Upper lobe of left lung (tissue), 6 donors: ENCODE data around the gene ARFRP1. TPM values are rescaled to one million over a fixed set of nuclear protein-coding genes. Genes with fewer than 3 reads are reported as not detected.

Experiments
- ATAC-seq, 2 donors: fragments of 200-7000 bp; cut with Tn5 transposase; one replicate each; pipeline ENCODE4 v1.9.1; 2022; ENCODE audit warnings: mild to moderate bottlenecking in 2 of 2, moderate library complexity in 2 of 2; ENCODE audit not compliant: low FRiP score in 2 of 2
- DNase-seq, 2 donors: peaks; one replicate each; pipeline ENCODE4 v3.0.0-alpha.2; 2019 to 2020
- H3K27ac ChIP-seq, 4 donors: fragments of 200-600 bp; sonication (generic); one replicate each; pipeline ENCODE4 v1.5.1; 2016 to 2019
- H3K27me3 ChIP-seq, 4 donors: fragments of 200-600 bp; sonication (generic); one replicate each; pipeline ENCODE4 v1.5.1; 2017 to 2019
- H3K36me3 ChIP-seq, 4 donors: fragments of 200-600 bp; sonication (generic); one replicate each; pipeline ENCODE4 v1.5.1; 2016 to 2019
- H3K4me1 ChIP-seq, 4 donors: fragments of 200-600 bp; sonication (generic); one replicate each; pipeline ENCODE4 v1.5.1; 2018 to 2019
- H3K4me3 ChIP-seq, 4 donors: fragments of 200-600 bp; sonication (generic); one replicate each; pipeline ENCODE4 v1.5.1; 2017 to 2019; ENCODE audit warnings: mild to moderate bottlenecking in 2 of 4, moderate library complexity in 1 of 4
- H3K9me3 ChIP-seq, 4 donors: fragments of 200-600 bp; sonication (generic); one replicate each; pipeline ENCODE4 v1.5.1; 2018 to 2019
- CTCF ChIP-seq, 6 experiments: fragments of 450-650 bp in 4 of 6; fragments of 200-600 bp in 2 of 6; sonication (generic) in 2 of 6; IDR thresholded peaks; one replicate each; pipeline ENCODE4 v1.5.1; 2016 to 2019; ENCODE audit warnings: antibody characterized with exemption in 6 of 6
- EP300 ChIP-seq, 4 donors: sonication (generic); formaldehyde crosslinking; IDR thresholded peaks; one replicate each; pipeline ENCODE4 v1.5.1; 2017; ENCODE audit warnings: antibody characterized with exemption in 4 of 4, control low read depth in 2 of 4
- POLR2A ChIP-seq, 4 donors: fragments of 450-650 bp; IDR thresholded peaks; one replicate each; pipeline ENCODE4 v1.5.1; 2016 to 2017; ENCODE audit warnings: antibody characterized with exemption in 4 of 4, mild to moderate bottlenecking in 2 of 4
- POLR2AphosphoS5 ChIP-seq, 2 donors: sonication (generic); formaldehyde crosslinking; IDR thresholded peaks; one replicate each; pipeline ENCODE4 v1.5.1; 2017; ENCODE audit warnings: antibody characterized with exemption in 2 of 2
- WGBS, 2 donors: methylation state at CpG; one replicate each; pipeline ENCODE4 v1.1.5; 2017 to 2018; 5-methylcytosine and 5-hydroxymethylcytosine counted together
- total RNA-seq, 6 donors: library from RNA; depleted of rRNA in 4 of 6; stranded (reverse); fragments of >200 nt in 4 of 6; gene quantifications; one replicate each; pipeline versions ENCODE4 v1.1.0 to v1.2.1, GENCODE V29; 2016 to 2021
- donor health status: DM: no; HTN: no; CAD: no; lungs with moderate emphysema.
- donor health status: DM: no; HTN: yes; CAD: no; lungs with severe emphysema.

ARFRP1 gene
- total RNA-seq, 6 donors from 2014 or later, result 26.8 to 56.4 (median 46.3) TPM

GRCh38 chr20:63749597-63750508 lies 42.1 kb upstream of the ARFRP1 start:
- Histone ChIP-seq H3K9me3 (no peaks in the 10 kb centered on the region), H3K36me3 (peaks cover 0 to 39% (median 13%) of the 10 kb centered on the region in 4 donors), H3K27me3 (no peaks in the 10 kb centered on the region), H3K4me3 (no peak overlapping the region), H3K27ac (no peak overlapping the region), H3K4me1 (no peaks in the 10 kb centered on the region)
- 81 to 85% methylated on average over 14 to 15 of the region's 16 CpGs for WGBS, 2 donors
- ATAC-seq, result no peak
- no peak for TF ChIP-seq POLR2A (IDR thresholded peaks at IDR 0.05)
- TF ChIP-seq EP300 (IDR thresholded peaks at IDR 0.05), result no peak
- TF ChIP-seq CTCF (IDR thresholded peaks at IDR 0.05), result no peak
- no peak for TF ChIP-seq POLR2AphosphoS5 (IDR thresholded peaks at IDR 0.05)
- DNase-seq, result no peak

- H3K4me1 ChIP-seq, result no peaks in the 10 kb centered on the region
- no peak for TF ChIP-seq EP300 (IDR thresholded peaks at IDR 0.05)
- no peak for TF ChIP-seq CTCF (IDR thresholded peaks at IDR 0.05)
- TF ChIP-seq POLR2AphosphoS5 (IDR thresholded peaks at IDR 0.05), result no peak
- no peak for TF ChIP-seq POLR2A (IDR thresholded peaks at IDR 0.05)
- ATAC-seq (no peak), DNase-seq (no peak)
- peaks cover 0 to 46% (median 15%) of the 10 kb centered on the region in 4 donors for H3K36me3 ChIP-seq
- WGBS, 2 donors, result 92 to 95% methylated on average over 9 to 11 of the region's 11 CpGs
- H3K27ac ChIP-seq, result no peak overlapping the region
- H3K27me3 ChIP-seq, result no peaks in the 10 kb centered on the region
- H3K9me3 ChIP-seq, result no peaks in the 10 kb centered on the region
- no peak overlapping the region for H3K4me3 ChIP-seq
Observed at GRCh38 chr20:63748934-63749270, 41.1 kb upstream of the ARFRP1 start.

GRCh38 chr20:63748070-63748933 lies 40.5 kb upstream of the ARFRP1 start:
- no peak for DNase-seq
- no peaks in the 10 kb centered on the region for H3K4me1 ChIP-seq
- ATAC-seq, result no peak
- 87 to 90% methylated on average over 9 to 15 of the region's 20 CpGs for WGBS, 2 donors
- no peak for TF ChIP-seq EP300 (IDR thresholded peaks at IDR 0.05)
- no peak for TF ChIP-seq POLR2A (IDR thresholded peaks at IDR 0.05)
- TF ChIP-seq POLR2AphosphoS5 (IDR thresholded peaks at IDR 0.05), result no peak
- TF ChIP-seq CTCF (IDR thresholded peaks at IDR 0.05), result no peak
- no peak overlapping the region for H3K4me3 ChIP-seq
- no peaks in the 10 kb centered on the region for H3K9me3 ChIP-seq
- H3K27ac ChIP-seq, result no peak overlapping the region
- no peaks in the 10 kb centered on the region for H3K27me3 ChIP-seq
- peaks cover 2 to 52% (median 20%) of the 10 kb centered on the region in 4 donors for H3K36me3 ChIP-seq

GRCh38 chr20:63747622-63748069 lies 39.9 kb upstream of the ARFRP1 start:
- 78 to 93% methylated on average over 6 to 8 of the region's 13 CpGs for WGBS, 2 donors
- Histone ChIP-seq H3K27ac (no peak overlapping the region), H3K9me3 (no peaks in the 10 kb centered on the region), H3K4me1 (no peaks in the 10 kb centered on the region), H3K27me3 (no peaks in the 10 kb centered on the region), H3K4me3 (no peak overlapping the region), H3K36me3 (peaks cover 7 to 56% (median 26%) of the 10 kb centered on the region in 4 donors)
- ATAC-seq (peak in 1 of 2 donors; percentile 13), DNase-seq (no peak)
- TF ChIP-seq POLR2A (IDR thresholded peaks at IDR 0.05), result no peak
- TF ChIP-seq POLR2AphosphoS5 (IDR thresholded peaks at IDR 0.05), result no peak
- TF ChIP-seq CTCF (IDR thresholded peaks at IDR 0.05), result no peak
- TF ChIP-seq EP300 (IDR thresholded peaks at IDR 0.05), result no peak
